GM21515 (cell line): ENCODE measurements around the gene RAB12.
"Not testable (repeated sequence)": the region's sequence is repeated elsewhere in the genome, so short reads cannot be mapped to it uniquely, and the experiment has no call there.

Experiments
- ATAC-seq: cut with Tn5 transposase; IDR thresholded peaks from one replicate; pipeline ENCODE4 v1.9.1; 2021; ENCODE audit not compliant: unreplicated experiment

The RAB12 gene

DNA sequence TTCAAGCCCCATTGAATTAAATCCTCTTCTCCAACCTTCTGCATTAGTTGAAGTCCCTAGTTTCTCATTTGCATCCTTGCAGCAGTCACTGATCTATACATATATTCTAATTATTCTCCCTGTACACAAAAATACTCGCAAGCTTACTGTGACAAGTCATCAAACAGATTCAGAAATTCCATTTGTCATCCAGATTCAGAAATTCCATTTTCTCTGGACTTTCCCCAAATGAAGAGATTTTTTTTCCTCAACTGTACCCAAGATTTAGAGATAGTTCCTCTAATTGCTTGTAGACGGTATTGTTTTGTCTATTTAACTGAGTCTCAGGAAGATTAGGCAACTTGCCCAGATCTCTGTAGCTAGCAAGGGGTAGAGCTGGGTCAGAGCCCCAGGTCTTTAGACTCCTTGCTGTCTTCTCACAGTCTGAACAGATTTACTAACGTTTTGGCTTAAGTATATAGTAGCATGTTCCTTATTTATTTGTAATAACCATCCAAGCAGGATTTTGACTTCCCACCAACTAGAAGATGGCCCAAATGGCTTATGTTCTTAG, 34.2 kb downstream of the RAB12 start:
- ATAC-seq: no peak

DNA sequence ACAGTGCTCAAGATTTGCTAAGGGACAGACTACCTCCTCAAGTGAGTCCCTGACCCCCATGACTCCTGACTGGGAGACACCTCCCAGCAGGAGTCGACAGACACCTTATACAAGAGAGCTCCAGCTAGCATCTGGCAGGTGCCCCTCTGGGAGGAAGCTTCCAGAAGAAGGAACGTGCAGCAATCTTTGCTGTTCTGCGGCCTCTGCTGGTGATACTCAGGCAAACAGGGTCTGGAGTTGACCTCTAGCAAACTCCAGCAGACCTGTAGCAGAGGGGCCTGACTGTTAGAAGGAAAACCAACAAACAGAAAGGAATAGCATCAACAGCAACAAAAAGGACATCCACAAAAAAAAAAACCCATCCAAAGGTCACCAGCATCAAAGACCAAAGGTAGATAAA, 38.1 kb downstream of the RAB12 start:
- ATAC-seq: not testable (repeated sequence)

DNA sequence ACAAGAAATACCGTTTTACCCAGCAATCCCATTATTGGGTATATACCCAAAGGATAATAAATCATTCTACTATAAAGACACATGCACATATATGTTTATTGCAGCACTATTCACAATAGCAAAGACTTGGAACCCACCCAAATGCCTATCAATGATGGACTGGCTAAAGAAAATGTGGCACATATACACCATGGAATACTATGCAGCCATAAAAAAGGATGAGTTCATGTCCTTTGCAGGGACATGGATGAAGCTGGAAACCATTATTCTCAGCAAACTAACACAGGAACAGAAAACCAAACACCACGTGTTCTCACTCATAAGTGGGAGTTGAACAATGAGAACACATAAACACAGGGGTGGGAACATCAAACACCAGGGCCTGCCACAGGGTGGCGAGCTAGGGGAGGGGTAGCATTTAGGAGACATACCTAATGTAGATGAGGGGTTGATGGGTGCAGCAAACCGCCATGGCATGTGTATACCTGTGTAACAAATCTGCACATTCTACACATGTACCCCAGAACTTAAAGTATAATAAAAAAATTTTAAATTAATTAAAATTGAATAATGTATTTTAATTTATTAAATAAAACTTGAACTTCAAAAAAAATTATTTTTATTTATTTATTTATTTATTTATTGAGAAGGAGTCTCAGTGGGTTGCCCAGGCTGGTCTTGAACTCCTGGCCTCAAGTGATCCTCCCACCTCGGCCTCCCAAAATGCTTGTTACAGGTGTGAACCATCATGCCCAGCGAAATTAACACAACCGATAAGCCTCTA, 42.4 kb downstream of the RAB12 start:
- not testable (repeated sequence) for ATAC-seq

DNA sequence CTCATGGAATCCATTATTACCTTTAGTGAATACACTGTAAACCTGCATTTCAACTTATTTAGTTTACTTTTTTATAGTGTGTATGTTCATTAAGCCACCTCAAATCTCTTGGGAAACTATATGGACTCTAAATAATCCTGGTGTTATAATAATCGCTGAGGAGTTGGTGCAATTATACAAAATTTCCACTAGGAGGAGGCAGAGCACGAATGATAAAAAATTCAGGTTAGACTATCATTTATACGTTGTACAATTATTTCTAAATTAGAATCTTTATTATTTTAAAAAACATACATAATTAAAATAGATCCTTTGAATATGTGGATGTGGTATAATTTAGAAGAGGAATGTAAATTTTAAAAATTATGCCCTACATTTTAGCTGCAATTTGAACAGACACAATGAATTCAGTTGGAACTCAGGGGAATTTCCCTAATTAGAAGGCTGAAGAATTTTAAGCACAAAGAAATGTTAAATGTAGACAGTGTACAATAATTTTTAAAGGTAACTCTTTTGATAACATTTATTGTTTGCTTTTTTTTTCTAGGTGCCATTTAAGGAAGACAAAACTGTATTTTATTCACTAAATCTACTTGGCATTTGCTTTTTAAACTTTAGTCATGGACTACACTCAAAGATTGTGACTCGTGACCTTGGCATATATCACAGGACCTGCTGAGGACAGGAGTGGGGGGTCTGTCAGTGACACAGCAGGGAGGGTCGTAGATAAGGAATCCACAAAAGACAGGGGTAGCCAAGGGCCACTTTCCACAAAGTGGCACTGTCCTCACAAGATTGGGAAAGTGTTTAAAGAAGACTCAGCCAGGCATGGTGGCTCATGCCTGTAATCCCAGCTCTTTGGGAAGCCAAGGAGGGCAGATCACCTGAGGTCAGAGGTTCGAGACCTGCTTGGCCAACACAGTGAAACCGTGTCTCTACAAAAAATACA, 45.5 kb downstream of the RAB12 start:
- ATAC-seq: no peak

DNA sequence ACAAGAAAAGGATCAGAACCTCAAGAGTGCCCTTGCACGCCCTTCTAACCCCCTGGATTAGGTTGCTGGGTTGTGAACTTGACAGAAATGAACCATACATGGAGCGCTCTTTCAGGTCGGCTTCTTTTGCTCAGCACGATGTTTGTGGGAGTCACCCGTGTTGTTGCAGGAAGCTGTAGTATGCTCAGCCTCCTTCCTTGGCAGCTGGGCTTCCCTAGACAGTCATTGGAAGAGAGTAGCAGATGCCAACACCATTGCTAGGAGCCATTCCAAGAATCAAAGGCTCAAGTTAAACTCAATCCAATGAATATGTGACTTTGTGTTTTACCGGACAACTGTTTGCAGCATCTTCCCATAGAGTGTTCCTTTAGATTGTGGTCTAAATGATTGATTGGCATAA, 47.0 kb downstream of the RAB12 start:
- ATAC-seq: no peak

DNA sequence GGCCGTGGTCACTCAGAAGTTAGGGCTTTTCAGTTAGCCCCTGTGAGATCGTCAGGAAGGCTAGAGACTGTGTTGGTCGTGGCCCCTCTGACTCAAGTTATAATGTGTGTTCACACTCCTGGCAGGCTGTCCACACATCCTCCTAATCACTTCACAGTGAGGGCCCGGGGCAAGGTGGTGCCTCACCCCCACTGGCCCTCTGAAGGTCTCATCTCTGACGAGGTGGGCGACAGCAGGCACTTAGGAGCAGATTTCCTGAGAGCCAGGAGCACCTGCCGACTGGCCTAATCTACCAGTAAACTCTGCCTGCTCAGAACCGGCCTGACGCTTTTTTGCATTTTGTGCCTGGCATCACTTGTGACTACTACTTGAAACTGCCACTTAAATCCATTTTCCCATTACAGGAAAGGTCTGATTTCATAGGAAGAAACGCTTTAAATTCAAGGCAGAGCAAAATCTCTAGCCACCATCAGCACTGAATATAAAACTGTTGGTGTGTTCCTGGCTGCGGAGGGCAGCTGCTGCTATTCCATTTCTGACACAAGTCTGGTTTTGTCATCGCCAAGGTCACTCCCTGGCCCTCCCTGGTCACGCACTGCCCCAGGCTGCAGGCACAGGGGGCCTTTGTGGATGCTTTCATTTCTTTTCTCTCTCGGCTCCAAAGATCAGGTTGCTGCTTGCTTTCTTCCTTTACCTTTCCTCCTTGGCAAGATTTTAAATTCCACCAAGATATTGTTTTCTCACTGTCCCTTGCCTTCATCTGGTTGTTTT, 48.0 kb downstream of the RAB12 start:
- ATAC-seq: no peak

DNA sequence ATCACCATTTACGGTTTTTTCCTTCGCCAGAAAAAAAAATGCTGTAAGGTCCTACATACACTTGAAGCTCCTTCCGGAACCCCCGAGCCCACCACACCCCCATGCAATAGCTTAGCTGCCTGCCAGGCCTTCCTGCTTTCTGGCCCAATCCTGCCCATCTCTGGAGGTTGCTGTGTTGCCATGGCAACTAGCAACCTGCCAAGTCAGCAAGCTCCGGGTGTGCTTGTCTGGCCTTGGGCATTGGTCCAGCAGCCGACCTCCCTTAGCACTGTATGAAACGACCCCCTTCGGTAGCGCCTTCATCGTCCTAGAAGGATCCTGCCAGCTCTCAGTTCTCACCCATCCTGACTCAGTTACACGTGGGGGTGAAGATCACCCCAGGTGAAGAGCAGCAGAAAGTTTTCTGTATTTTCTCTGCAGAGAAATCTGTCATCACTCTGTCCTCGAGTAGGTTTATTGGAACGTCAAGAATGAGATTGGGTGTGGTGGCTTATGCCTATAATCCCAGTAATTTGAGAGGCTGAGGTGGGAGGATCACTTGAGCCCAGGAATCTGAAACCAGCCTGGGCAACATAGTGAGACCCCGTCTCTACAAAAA, 48.7 kb downstream of the RAB12 start:
- ATAC-seq: no peak

DNA sequence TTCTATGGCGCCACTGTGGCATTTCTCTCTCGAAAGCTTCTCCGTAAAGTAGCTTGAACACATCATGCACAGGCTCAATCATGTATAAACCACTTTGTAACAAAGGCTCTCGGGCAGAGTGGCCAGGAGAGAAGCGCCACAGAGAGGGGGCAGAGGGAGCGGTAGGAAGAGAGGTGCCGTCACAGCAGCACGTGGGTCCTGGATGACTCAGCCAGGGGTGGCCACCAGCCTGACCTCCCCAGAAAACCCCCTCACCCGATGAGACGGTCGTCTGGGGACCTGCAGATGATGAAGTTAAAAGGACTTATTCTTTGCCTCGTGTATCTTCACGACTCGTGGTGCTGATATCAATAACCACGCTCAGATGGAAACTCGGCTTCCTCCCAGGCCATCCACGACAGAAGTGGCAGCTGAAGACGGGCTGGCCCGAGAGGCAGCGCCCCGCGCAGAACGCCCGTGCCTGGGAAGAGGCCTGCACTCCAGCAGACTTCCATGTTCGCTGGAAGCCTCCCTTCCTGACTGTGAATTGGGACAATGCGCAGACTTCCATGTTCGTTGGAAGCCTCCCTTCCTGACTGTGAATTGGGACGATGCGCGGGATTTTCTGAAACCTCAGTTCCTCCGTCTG, 49.7 kb downstream of the RAB12 start:
- no peak for ATAC-seq

DNA sequence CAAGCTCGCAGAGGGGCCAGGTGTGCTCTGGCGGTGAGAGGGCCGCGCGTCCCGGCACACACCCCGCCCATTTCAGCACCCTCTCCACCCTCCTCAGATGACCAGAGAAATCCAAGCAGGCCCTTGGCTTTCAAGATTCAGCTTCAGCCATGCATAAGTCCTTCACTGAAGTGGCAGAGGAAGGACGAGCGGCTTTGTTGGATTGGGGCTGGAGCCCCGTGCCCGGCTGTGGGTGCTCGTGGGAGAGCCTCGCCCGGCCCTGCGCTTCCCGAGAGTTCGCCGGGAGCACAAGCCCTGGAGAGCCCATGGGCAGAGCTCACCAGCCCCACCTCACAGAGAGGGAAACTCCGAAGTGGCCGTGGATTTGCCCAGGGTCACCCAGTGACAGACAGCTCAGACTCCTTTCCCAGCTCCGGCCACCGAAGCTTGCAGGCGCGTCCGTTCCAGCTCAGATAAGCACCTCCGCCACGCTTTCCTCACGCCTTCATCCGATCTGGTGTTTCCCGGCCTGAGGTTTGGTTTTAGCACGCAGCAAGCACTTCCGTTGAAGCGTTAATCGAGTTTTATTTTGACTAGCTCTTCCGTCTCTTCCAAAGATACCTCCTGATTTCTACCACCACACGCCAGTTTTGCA, 50.5 kb downstream of the RAB12 start:
- no peak for ATAC-seq

DNA sequence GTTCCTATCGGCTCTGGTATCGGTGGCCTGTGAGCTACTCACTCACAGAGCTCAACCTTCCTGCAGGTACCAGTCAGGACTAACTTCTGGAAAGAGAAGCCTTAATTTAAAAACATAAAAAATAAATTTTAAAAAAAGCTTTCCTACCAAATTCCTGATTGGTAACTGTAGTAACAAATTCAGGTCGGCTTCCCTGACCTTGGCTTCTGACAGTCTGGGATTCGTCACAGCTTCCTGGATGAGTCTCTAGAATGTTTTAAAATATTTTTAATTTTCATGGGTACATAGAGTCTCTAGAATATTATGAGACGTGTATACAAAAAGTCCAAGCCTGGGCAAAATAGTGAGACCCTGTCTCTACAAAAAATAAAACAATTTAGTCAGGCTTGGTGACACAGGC, 51.1 kb downstream of the RAB12 start:
- no peak for ATAC-seq

DNA sequence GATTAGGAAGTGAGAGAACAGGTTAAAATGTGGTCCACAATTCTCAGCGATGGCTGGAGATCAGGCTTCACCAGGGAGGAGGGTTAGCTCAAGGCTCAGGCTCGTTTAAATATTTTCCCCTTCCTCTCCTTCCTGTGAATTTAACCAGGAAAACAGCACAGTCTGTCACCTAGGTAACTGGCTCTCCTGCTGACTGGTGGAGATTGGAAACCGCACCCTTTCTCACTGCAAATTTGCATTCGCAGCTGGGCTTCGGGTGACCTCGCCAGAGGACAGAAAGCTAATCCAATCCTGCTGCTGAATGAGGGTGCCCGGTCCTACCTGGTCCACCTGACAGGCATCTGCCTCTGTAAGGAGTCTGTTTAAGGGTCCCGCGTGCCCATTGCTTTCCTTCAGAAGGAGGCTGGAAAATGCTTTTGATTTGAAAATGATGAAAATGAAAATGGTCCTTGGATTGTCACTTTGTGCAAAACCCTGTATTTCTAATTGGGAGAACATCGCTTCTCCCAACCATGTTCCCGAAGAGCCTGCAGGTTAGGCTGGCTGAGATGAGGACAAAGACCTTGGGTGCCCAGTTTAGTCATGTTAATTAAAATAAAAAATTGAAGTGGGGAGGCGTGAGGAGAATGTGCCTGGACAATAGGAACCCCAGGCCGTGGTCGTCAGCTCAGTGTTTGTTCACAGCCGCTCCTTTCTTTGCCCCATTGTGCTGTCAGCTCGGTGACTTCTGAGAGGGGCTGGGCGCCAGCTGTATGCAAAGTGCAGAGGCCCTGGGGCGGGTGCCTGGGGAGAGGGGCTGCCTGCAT, 52.7 kb downstream of the RAB12 start:
- ATAC-seq: no peak

DNA sequence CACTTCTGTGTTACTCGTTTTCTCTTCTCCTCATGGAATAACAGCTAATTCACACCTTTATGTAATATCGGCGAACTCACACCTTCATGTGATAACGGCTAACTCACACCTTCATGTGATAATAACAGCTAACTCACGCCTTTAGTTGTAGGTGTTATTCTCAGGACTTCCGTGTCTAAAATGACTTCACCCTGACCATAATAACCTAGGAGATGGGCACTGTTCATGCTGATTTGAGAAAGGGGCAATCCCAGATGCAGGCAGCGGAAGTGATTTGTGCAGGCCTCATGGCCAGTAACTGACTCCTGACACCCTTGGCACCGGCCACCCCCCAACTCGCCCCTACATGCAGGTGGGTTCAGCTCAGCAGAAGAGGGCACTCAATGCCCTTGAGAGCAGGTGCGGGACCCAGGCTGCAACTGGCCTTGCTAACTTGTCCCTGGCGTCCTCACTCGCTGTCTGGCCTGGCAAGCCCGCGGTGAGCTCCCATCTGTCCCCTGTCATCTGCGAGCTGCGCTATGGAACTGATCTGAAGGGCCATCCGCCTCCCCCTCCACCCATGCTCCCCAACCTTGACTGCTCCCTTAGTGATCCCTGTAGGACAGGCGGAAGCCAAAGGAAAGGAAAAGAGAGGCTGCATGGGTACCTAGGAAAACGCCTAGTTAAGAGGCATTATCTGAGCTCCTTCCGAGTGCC, 53.5 kb downstream of the RAB12 start:
- no peak for ATAC-seq

DNA sequence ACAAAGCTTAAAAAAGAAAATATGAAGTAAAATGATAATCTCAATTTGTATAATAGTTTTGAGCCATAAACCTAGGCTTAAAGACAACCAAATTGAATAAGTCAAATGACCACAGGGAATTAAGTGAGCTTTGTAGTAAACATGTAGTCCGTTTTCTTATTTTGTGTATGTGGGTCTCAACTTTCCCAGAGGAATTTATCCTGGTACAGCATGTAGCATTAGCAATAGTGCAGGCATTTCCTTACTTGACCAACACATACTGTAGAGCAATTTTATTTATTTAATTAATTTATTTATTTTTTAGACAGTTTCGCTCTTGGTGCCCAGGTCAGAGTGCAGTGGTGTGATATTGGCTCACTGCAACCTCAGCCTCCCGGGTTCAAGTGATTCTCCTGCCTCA, 58.6 kb downstream of the RAB12 start:
- no peak for ATAC-seq

DNA sequence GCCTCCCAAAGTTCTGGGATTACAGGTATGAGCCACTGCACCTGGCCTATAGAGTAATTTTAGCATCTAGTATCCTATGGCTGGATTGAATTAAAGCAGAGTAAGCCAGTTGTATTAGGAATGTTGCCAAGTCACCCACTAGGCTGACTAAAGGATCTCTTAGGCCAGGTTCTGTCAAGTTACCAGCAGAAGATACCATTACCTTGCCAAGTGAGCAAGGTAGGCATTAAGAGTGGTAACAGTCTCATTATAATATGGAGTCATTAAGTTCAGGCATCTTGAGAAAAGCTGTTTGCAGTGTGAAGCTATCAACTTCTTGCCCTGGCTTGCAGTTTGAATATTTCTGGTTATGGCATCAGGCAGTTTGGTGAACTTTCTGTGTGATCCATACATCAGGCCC, 59.1 kb downstream of the RAB12 start:
- ATAC-seq: no peak

DNA sequence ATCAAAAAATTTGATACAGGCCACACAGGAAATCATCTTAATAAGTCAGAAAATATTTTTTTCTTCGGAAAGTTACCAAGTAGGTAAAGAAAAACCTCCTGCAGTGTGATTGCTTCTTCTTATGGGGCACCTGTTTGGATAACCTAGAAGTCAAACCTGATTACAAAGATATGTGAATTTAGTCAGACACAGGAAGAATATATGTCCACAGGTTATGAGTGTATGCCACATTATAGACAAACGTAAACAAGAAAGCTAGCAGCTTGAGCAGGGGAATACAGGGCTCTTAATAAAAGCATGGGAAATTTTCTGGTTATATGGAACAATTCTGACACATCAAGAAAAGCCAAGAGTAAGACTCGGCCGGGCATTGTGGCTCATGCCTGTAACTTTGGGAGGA, 60.3 kb downstream of the RAB12 start:
- ATAC-seq: no peak

DNA sequence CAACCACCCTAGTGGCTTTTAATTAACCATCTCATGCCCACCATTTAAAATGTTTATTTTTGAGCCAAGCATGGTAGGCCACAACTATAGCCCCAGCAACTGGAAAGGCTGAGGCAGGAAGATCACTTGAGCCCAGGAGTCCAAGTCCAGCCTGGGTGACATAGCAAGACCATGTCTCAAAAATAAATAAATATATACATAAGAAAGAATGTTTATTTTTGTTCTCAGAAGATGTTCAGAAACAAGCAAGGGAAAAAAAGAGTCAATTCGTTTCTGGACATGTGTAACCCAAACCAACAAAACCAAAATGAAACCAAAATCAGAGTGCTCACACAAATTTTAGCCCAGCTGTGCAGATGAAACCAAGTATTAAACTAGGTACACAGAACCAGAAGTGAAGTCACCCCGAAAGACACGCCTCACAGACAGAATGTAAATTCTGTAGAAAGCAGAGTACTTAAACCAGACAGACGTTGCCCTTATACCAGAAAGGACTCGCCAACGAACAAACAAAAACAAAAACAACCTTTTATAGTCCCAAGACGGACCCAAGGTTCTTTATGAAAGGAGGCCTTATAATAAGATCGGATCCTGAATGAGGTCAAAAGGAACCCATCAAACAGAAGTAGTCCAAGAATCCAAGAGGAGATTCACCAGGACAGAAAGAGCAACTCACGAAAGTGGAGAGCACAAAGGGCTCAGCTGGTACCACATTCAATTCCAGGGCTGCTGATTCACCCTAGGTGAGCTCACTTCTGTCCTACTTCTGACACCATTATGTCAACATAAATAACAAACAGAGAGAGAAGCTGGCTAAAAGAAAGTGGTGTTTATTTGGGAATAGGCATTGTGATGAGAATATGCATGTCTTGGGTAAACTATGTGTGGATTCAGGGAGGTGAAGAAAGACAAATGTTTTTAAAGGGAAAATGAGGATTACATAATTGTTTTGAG, 64.3 kb downstream of the RAB12 start:
- ATAC-seq: peak; percentile 89

DNA sequence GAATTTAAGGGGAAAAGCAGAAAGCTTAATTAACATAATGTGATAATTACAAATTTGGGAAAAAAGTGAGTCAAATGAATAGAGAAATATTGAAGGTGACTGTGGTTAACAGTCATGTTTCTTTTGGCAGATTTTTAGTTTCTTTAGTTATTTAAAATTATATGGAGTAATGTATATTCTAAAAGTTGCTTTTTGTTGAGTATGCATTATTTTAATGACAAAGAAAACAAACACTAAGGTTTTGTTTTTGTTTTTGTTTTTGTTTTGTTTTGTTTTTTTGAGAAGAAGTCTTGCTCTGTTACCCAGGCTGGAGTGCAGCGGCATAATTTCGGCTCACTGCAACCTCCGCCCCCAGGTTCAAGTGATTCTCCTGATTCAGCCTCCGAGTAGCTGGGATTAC, 65.8 kb downstream of the RAB12 start:
- no peak for ATAC-seq
